Stimulated activated CD8-positive, alpha-beta memory T cell treated with anti-CD3 and anti-CD28 coated beads, Interleukin-7, amount 100 ng/mL, for 4 hours (primary cell): ENCODE measurements around the gene GLIPR1L2.

ENCODE experiments used
- DNase-seq, 2 donors: peaks; one replicate each; pipeline ENCODE4 v3.0.0-alpha.2; 2020; ENCODE audit warnings: low read depth in 2 of 2

The GLIPR1L2 gene

DNA sequence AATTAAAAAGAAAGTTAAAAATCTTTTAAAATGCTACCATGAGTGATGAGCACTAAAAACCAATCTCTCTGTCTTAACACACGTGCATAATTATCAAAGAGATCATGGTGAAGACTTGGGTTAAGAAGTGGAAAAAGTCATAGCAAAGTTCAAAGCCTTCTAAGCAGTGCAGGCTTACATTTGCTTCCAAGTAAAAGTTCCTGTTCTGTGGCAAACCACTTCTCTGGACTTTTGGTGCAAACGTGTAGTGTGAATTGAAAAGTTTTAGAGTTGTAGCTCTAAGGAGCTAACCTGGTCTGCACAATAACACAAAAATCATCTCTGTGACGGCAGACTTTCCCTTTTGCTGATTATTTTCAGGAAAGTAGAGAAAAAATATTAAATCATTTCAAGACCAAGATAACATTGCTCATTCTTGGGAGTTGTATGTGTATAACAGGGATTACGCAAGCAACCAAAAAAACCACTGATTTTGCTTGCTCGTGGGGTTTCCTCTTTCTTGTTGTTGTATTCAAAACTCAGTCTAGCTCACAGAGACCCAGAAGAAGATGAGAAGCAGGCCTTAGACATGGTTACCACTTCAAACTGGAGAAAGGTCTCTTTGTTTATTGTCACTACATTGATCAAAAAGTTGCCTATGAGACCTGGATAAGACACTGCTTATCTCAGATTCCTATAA is 87.4 kb downstream of the GLIPR1L2 start:
- peak in 1 of 2 donors; percentile 6 for DNase-seq

GRCh38 chr12:75479963-75480461 is 89.1 kb downstream of the GLIPR1L2 start:
- no peak for DNase-seq

DNA sequence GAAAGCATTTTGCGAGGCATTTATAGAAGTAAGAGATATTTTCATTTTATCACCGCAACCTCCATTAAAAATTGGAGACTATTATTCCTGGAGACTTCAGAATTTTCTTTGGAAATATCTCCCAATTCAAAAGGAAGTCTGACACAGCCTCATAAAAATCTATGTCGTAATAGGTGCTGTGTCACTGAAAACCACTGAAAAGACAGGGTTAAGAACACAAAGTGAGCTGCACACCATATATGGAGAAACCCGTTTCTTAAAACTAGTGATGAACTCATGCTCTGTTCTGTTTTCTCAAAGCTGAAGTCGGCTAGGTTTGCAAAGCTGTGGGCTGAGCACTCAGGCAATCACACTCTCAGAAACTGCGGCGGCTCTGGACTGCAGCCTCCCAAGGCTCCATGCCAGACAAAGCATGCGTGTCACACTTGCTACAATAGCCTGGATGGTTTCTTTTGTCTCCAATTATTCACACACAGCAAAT is 89.6 kb downstream of the GLIPR1L2 start, which contains the start of gene GLIPR1:
GLIPR1 (plus strand) TSS at position 287 of the 481 bp plus-strand sequence; CDS start at position 413, 126 bp downstream.
- DNase-seq: peak; percentile 44 to 58

GRCh38 chr12:75481013-75481705 is 90.3 kb downstream of the GLIPR1L2 start:
- DNase-seq: no peak

DNA sequence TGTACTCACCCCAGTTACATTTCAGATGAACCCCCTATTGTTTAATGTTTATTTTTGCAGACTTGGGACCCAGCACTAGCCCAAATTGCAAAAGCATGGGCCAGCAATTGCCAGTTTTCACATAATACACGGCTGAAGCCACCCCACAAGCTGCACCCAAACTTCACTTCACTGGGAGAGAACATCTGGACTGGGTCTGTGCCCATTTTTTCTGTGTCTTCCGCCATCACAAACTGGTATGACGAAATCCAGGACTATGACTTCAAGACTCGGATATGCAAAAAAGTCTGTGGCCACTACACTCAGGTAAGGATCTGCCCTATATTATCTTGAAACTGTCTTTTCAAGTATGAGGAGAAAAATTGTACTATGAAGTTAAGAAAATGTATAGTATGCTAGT is 90.9 kb downstream of the GLIPR1L2 start:
- no peak for DNase-seq
